Measurements from ENCODE around the gene ESYT2.

Gene ESYT2

GRCh38 chr7:158751199-158751598, 78.1 kb downstream of the ESYT2 start:
- DNase-seq (ENCODE audit: low spot score), result no peak
- in situ Hi-C loops (cut with MboI; ENCODE audit: low sequenced_read_pairs, unreplicated experiment), result no loop called here
- no peak for TF ChIP-seq CTCF (IDR thresholded peaks at IDR 0.05; ENCODE audit: borderline replicate concordance, control extremely low read depth, extremely low read depth, insufficient read depth, missing control alignments)

GRCh38 chr7:158750702-158751101, 78.6 kb downstream of the ESYT2 start:
- DNase-seq (ENCODE audit: low spot score), result no peak
- in situ Hi-C loops (cut with MboI; ENCODE audit: low sequenced_read_pairs, unreplicated experiment), result no loop called here
- no peak for TF ChIP-seq CTCF (IDR thresholded peaks at IDR 0.05; ENCODE audit: borderline replicate concordance, control extremely low read depth, extremely low read depth, insufficient read depth, missing control alignments)

- DNase-seq (ENCODE audit: low spot score), result no peak
- in situ Hi-C loops (cut with MboI; ENCODE audit: low sequenced_read_pairs, unreplicated experiment), result no loop called here
- no peak for TF ChIP-seq CTCF (IDR thresholded peaks at IDR 0.05; ENCODE audit: borderline replicate concordance, control extremely low read depth, extremely low read depth, insufficient read depth, missing control alignments)
Observed at GRCh38 chr7:158749396-158749795, 79.9 kb downstream of the ESYT2 start.

GRCh38 chr7:158748335-158748734, 81.0 kb downstream of the ESYT2 start:
- TF ChIP-seq CTCF (IDR thresholded peaks at IDR 0.05; ENCODE audit: borderline replicate concordance, control extremely low read depth, extremely low read depth, insufficient read depth, missing control alignments), result no peak
- no peak for DNase-seq (ENCODE audit: low spot score)
- in situ Hi-C loops (cut with MboI; ENCODE audit: low sequenced_read_pairs, unreplicated experiment), result no loop called here

- no peak for DNase-seq (ENCODE audit: low spot score)
- no peak for TF ChIP-seq CTCF (IDR thresholded peaks at IDR 0.05; ENCODE audit: borderline replicate concordance, control extremely low read depth, extremely low read depth, insufficient read depth, missing control alignments)
- in situ Hi-C loops (cut with MboI; ENCODE audit: low sequenced_read_pairs, unreplicated experiment), result no loop called here
Observed at GRCh38 chr7:158747408-158747807, 81.9 kb downstream of the ESYT2 start.

GRCh38 chr7:158746957-158747356, 82.4 kb downstream of the ESYT2 start:
- no peak for TF ChIP-seq CTCF (IDR thresholded peaks at IDR 0.05; ENCODE audit: borderline replicate concordance, control extremely low read depth, extremely low read depth, insufficient read depth, missing control alignments)
- in situ Hi-C loops (cut with MboI; ENCODE audit: low sequenced_read_pairs, unreplicated experiment), result no loop called here
- DNase-seq (ENCODE audit: low spot score), result no peak

Data from GM13976 (cell line).